HepG2 (cell line): ENCODE measurements around the gene ADAMTS8. TPM values are rescaled to one million over a fixed set of nuclear protein-coding genes. Genes with fewer than 3 reads are reported as not detected.

Source experiments
- ATAC-seq: fragments of 200-7000 bp; cut with Tn5 transposase; 3 replicates; pipeline ENCODE4 v1.9.1; 2020; ENCODE audit warnings: mild to moderate bottlenecking, moderate library complexity
- BruUV-seq: library from RNA; stranded (reverse); fragments of 400-500 nt; replicated peaks from 2 replicates; lab custom pipeline; 2021; lab: Mats Ljungman, UMichigan
- CTCF ChIA-PET: fragments of 300-600 bp; formaldehyde crosslinking; extraction: SDS; loops from one replicate; lab custom pipeline; 2021; ENCODE audit warnings: low total read pairs, inconsistent platforms, low intra/inter-chr PET ratio; lab: Yijun Ruan, JAX
- POLR2A ChIA-PET: fragments of 350-600 bp; sonication (Branson Sonifier 250); formaldehyde crosslinking; loops from one replicate; lab custom pipeline; 2020; ENCODE audit warnings: antibody characterized with exemption, inconsistent platforms; lab: Yijun Ruan, JAX
- DNase-seq: peaks from one replicate; pipeline ENCODE4 v3.0.0-alpha.2; 2015; ENCODE audit warnings: low spot score
- FAIRE-seq: peaks from 3 replicates; lab custom pipeline; 2011; peaks lifted over from hg19 to GRCh38; lab: Jason Lieb, UNC
- H2AFZ ChIP-seq: one replicate; pipeline ENCODE4 v1.6.1; 2011; ENCODE audit warnings: low read length, inconsistent platforms
- H3K27ac ChIP-seq: fragments of 300-600 bp; 3 replicates; pipeline ENCODE4 v1.8.0; 2011; ENCODE audit warnings: mixed run types, mild to moderate bottlenecking, mixed read lengths, low read length, inconsistent platforms; ENCODE audit not compliant: insufficient read depth; ENCODE audit errors: extremely low read length
- H3K27me3 ChIP-seq, 2 experiments: fragments of 200-600 bp in 1 of 2; 2 replicates in 1 of 2; 3 replicates in 1 of 2; pipeline versions ENCODE4 v1.6.0 to v1.8.0; 2011; ENCODE audit warnings: low read length in 2 of 2, mild to moderate bottlenecking in 2 of 2, moderate library complexity in 2 of 2, inconsistent platforms in 1 of 2; ENCODE audit not compliant: insufficient read depth in 2 of 2, control insufficient read depth in 1 of 2
- H3K36me3 ChIP-seq, 2 experiments: fragments of 200-600 bp in 1 of 2; replicated peaks in 1 of 2; 2 replicates in 1 of 2; 3 replicates in 1 of 2; pipeline versions ENCODE4 v1.5.1 to v1.8.0; 2011; ENCODE audit warnings: low read length in 2 of 2, inconsistent platforms in 1 of 2; ENCODE audit not compliant: insufficient read depth in 2 of 2, control insufficient read depth in 1 of 2
- H3K4me1 ChIP-seq: 2 replicates; pipeline ENCODE4 v1.5.1; 2012; ENCODE audit warnings: low read length, inconsistent platforms; ENCODE audit not compliant: insufficient read depth
- H3K4me2 ChIP-seq: 2 replicates; pipeline ENCODE4 v1.6.0; 2011; ENCODE audit warnings: low read depth, low read length, inconsistent platforms
- H3K4me3 ChIP-seq, 3 experiments: fragments of 200-600 bp in 1 of 3; sonication (generic), shearing (Covaris generic) in 1 of 3; replicated peaks in 1 of 3; 2 replicates each; pipeline ENCODE4 v1.5.1; 2011 to 2016; ENCODE audit warnings: low read length in 3 of 3, inconsistent platforms in 2 of 3, low read depth in 2 of 3, mild to moderate bottlenecking in 2 of 3, control low read depth in 1 of 3, mixed read lengths in 1 of 3; ENCODE audit not compliant: insufficient read depth in 1 of 3
- H3K79me2 ChIP-seq: one replicate; pipeline ENCODE4 v1.6.1; 2011; ENCODE audit warnings: low read length, inconsistent platforms; ENCODE audit not compliant: insufficient read depth
- H3K9ac ChIP-seq: 2 replicates; pipeline ENCODE4 v1.6.0; 2011; ENCODE audit warnings: mild to moderate bottlenecking, low read depth, low read length, inconsistent platforms; ENCODE audit not compliant: insufficient read depth
- H3K9me3 ChIP-seq: 2 replicates; pipeline ENCODE4 v1.5.1; 2012; ENCODE audit warnings: mild to moderate bottlenecking, low read length
- H4K20me1 ChIP-seq: 2 replicates; pipeline ENCODE4 v1.6.0; 2011; ENCODE audit warnings: inconsistent platforms, mild to moderate bottlenecking, low read length, moderate library complexity; ENCODE audit not compliant: insufficient read depth
- ASH2L ChIP-seq: fragments of 300-600, 200-600 bp; sonication (generic); IDR thresholded peaks from 2 replicates; pipeline ENCODE4 v1.7.0; 2017; ENCODE audit warnings: low read depth, mild to moderate bottlenecking, moderate library complexity, mixed read lengths, low read length; ENCODE audit not compliant: insufficient read length
- GLI4 ChIP-seq: sonication (generic); formaldehyde crosslinking; IDR thresholded peaks from 2 replicates; pipeline ENCODE4 v1.5.1; 2020; ENCODE audit warnings: missing genetic modification reagents, mild to moderate bottlenecking, moderate library complexity, borderline replicate concordance
- HBP1 ChIP-seq: IDR thresholded peaks from 2 replicates; pipeline ENCODE4 v1.6.1; 2016; ENCODE audit warnings: low read depth, control low read depth
- HMGA1 ChIP-seq: sonication (generic); formaldehyde crosslinking; conservative IDR thresholded peaks from 2 replicates; pipeline ENCODE4 v1.4.0; 2020; ENCODE audit warnings: missing genetic modification reagents
- WGBS: methylation state at CpG from one replicate; pipeline ENCODE4 v1.1.6; 2017; ENCODE audit warnings: low lambda C conversion rate; 5-methylcytosine and 5-hydroxymethylcytosine counted together
- in situ Hi-C: cut with HindIII; loops from 2 replicates; pipeline ENCODE4 v1.10.0; 2017; ENCODE audit warnings: low pct_unique_long_range_greater_than_20kb; ENCODE audit not compliant: extremely low pct_ligation_motif_present
- intact Hi-C: fragments of 100-400 bp; cut with micrococcal nuclease; formaldehyde crosslinking; loops from one replicate; pipeline ENCODE4 v1.10.0; 2022; ENCODE audit not compliant: unreplicated experiment
- polyA plus RNA-seq, 8 experiments: library from polyadenylated mRNA; depleted of rRNA in 3 of 8; stranded (reverse) in 7 of 8; unstranded in 1 of 8; fragments of >200 nt; fragmentation: Illumina TruSeq in 4 of 8; extraction: Trizol in 4 of 8; gene quantifications; 2 replicates each; pipeline versions ENCODE4 v1.2.1 to v1.2.3, GENCODE V29; 2011 to 2016; ENCODE audit warnings: low read depth in 4 of 8, missing spikeins in 1 of 8, mixed read lengths in 1 of 8; ENCODE audit not compliant: insufficient read depth in 1 of 8
- total RNA-seq, 5 experiments: library from RNA; depleted of rRNA; stranded (reverse); fragments of >200 nt; fragmentation: Illumina TruSeq; extraction: Trizol; gene quantifications; 2 replicates each; pipeline ENCODE4 v1.2.3, GENCODE V29; 2016; ENCODE audit warnings: low read depth in 1 of 5
- TF ChIP-seq, protein P1 (sequence below): sonication (generic); formaldehyde crosslinking; IDR thresholded peaks from 2 replicates; pipeline ENCODE4 v1.4.0; 2020; ENCODE audit warnings: mild to moderate bottlenecking, missing genetic modification reagents
- TF ChIP-seq, protein P2 (sequence below): sonication (generic); formaldehyde crosslinking; IDR thresholded peaks from 2 replicates; pipeline ENCODE4 v1.5.1; 2020; ENCODE audit warnings: mild to moderate bottlenecking, missing genetic modification reagents

The ADAMTS8 gene
- total and polyA plus RNA-seq, 2 of the 13 experiments (the other 11 are each of a cell fraction or from before 2014, with no cell fraction given), result not detected

- no peak for DNase-seq
- ChIA-PET CTCF (no interaction called here), POLR2A (no interaction called here)
- Histone ChIP-seq H3K36me3 (no peaks in the 10 kb centered on the region), H3K79me2 (no peaks in the 10 kb centered on the region), H3K27ac (no peak overlapping the region), H3K9ac (no peak overlapping the region), H3K4me2 (no peak overlapping the region), H3K27me3 (peaks cover 10 to 55% of the 10 kb centered on the region in 2 experiments; a peak in 4 of 5 replicates), H3K9me3 (no peaks in the 10 kb centered on the region), H3K4me3 (no peak overlapping the region), H4K20me1 (no peaks in the 10 kb centered on the region), H3K4me1 (no peaks in the 10 kb centered on the region), H2AFZ (no peak overlapping the region)
- TF ChIP-seq GLI4 (CRISPR knock-in tag) (no peak), ASH2L (no peak), HBP1 (no peak), HMGA1 (CRISPR knock-in tag) (no peak)
- TF ChIP-seq, protein P1, sequence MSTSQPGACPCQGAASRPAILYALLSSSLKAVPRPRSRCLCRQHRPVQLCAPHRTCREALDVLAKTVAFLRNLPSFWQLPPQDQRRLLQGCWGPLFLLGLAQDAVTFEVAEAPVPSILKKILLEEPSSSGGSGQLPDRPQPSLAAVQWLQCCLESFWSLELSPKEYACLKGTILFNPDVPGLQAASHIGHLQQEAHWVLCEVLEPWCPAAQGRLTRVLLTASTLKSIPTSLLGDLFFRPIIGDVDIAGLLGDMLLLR (CRISPR knock-in tag), result no peak
- TF ChIP-seq, protein P2, sequence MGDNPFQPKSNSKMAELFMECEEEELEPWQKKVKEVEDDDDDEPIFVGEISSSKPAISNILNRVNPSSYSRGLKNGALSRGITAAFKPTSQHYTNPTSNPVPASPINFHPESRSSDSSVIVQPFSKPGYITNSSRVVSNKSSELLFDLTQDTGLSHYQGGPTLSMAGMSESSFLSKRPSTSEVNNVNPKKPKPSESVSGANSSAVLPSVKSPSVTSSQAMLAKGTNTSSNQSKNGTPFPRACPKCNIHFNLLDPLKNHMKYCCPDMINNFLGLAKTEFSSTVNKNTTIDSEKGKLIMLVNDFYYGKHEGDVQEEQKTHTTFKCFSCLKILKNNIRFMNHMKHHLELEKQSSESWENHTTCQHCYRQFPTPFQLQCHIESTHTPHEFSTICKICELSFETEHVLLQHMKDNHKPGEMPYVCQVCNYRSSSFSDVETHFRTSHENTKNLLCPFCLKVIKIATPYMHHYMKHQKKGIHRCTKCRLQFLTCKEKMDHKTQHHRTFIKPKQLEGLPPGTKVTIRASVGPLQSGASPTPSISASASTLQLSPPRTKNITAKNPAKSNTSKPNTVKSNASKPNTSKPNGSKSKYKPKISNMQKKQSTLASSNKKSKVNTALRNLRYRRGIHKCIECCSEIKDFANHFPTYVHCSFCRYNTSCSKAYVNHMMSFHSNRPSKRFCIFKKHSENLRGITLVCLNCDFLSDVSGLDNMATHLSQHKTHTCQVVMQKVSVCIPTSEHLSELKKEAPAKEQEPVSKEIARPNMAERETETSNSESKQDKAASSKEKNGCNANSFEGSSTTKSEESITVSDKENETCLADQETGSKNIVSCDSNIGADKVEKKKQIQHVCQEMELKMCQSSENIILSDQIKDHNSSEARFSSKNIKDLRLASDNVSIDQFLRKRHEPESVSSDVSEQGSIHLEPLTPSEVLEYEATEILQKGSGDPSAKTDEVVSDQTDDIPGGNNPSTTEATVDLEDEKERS (CRISPR knock-in tag), result no peak
- intact Hi-C loops (no loop called here), in situ Hi-C loops (no loop called here)
- WGBS, result 0% methylated on average over 1 of the region's 11 CpGs
- no peak for FAIRE-seq
- no TSS peak for BruUV-seq
- peak; percentile 33 for ATAC-seq
Observed at GRCh38 chr11:130405428-130405827, 23.0 kb downstream of the ADAMTS8 start.
